Measurements from ENCODE around the gene BCAN. TPM values are rescaled to one million over a fixed set of nuclear protein-coding genes. Genes with fewer than 3 reads are reported as not detected.

BCAN gene
- total and polyA plus RNA-seq, 2 of the 8 experiments (the other 6 are each of a cell fraction or from before 2014, with no cell fraction given): 4.5 to 24.0 TPM

DNA sequence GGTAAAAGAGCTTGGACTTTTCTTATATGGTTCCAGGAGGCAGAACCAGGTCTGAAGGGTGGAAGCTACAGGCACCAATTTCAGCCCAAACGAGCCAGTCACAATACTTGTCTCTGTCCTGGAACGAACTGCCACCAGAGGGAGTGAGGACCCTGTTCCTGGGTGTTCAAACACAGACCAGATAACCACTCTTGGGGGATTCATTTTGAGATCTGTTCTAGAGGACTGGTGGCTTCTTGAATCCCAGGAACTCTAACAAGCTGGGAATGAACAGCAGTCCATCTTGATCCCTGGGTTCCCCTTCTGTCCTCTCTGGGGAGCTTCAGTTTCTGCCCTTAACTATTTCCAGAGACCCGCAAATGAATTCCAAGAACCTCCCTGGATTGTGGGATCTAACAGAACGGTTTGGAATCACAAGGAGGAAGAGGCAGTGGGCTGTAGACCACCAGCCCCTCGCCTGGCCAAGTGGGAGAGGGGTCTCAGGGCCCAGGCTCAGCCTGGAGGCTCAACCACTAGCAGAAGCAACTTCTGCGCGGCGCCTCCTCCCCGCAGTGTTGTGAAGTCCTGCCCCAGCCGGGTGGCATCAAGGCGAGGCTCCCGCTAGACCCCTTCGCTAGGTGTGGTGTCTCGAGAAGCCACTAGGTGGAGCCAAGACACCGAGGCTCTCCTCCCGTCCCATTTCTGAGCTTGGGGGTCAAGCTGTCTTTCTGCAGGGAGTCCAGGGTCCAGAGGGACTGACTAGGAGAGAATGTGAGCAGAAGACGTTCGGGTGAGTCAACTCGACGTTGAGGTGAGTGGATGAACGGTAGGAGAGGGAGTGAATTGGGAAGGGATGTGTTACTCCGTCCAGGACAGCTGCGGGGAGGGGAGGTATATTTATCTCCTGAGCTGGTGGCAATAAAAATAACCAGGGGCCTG is 47.4 kb downstream of the BCAN start (continued):
- TF ChIP-seq ATF2 (IDR thresholded peaks at IDR 0.05; ENCODE audit: low read length) (no peak), SP2 (IDR thresholded peaks at IDR 0.05; ENCODE audit: low read length) (no peak), BCL11A (IDR thresholded peaks at IDR 0.05; ENCODE audit: low read depth in 2 of 2, low read length in 2 of 2) (no peak), RXRA (IDR thresholded peaks at IDR 0.05; ENCODE audit: insufficient read depth, low read depth, low read length) (no peak), SIX5 (IDR thresholded peaks at IDR 0.05; ENCODE audit: low read depth, low read length) (no peak), TEAD4 (IDR thresholded peaks at IDR 0.05; ENCODE audit: low read depth, low read length) (no peak), SP4 (IDR thresholded peaks at IDR 0.05; ENCODE audit: low read length) (0 out of 2 replicates have a peak, but pooled peaks have one; percentile 60), SRF (IDR thresholded peaks at IDR 0.05; ENCODE audit: low read depth, low read length) (no peak), BACH1 (IDR thresholded peaks at IDR 0.05; ENCODE audit: low read length) (no peak), CHD1 (IDR thresholded peaks at IDR 0.05; ENCODE audit: low read depth, low read length) (no peak), GTF2F1 (IDR thresholded peaks at IDR 0.05; ENCODE audit: borderline replicate concordance, low read depth, low read length) (no peak), KDM4A (IDR thresholded peaks at IDR 0.05; ENCODE audit: low read depth, low read length, severe bottlenecking) (peak; percentile 28), TAF1 (IDR thresholded peaks at IDR 0.05; ENCODE audit: low read depth, low read length) (0 out of 2 replicates have a peak, but pooled peaks have one; percentile 17), YY1 (IDR thresholded peaks at IDR 0.05; ENCODE audit: low read depth, low read length) (0 out of 2 replicates have a peak, but pooled peaks have one; percentile 44), TCF12 (IDR thresholded peaks at IDR 0.05; ENCODE audit: low read depth, low read length) (no peak), RAD21 (IDR thresholded peaks at IDR 0.05 in 1 of 2, conservative IDR thresholded peaks at IDR 0.05 in 1 of 2; ENCODE audit: low read depth in 2 of 2, low read length in 2 of 2) (peak; percentile 99 to 100), MAFK (IDR thresholded peaks at IDR 0.05; ENCODE audit: low read depth, low read length) (no peak), CREB1 (IDR thresholded peaks at IDR 0.05) (peak; percentile 48; the same call in 1 of the 2 replicates)
- TF ChIP-seq, protein P1, sequence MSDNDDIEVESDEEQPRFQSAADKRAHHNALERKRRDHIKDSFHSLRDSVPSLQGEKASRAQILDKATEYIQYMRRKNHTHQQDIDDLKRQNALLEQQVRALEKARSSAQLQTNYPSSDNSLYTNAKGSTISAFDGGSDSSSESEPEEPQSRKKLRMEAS (IDR thresholded peaks at IDR 0.05): peak; percentile 47; the same call in 1 of the 2 replicates
- TF ChIP-seq, protein P2, sequence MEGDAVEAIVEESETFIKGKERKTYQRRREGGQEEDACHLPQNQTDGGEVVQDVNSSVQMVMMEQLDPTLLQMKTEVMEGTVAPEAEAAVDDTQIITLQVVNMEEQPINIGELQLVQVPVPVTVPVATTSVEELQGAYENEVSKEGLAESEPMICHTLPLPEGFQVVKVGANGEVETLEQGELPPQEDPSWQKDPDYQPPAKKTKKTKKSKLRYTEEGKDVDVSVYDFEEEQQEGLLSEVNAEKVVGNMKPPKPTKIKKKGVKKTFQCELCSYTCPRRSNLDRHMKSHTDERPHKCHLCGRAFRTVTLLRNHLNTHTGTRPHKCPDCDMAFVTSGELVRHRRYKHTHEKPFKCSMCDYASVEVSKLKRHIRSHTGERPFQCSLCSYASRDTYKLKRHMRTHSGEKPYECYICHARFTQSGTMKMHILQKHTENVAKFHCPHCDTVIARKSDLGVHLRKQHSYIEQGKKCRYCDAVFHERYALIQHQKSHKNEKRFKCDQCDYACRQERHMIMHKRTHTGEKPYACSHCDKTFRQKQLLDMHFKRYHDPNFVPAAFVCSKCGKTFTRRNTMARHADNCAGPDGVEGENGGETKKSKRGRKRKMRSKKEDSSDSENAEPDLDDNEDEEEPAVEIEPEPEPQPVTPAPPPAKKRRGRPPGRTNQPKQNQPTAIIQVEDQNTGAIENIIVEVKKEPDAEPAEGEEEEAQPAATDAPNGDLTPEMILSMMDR (IDR thresholded peaks at IDR 0.05; ENCODE audit: control extremely low read depth in 1 of 3, insufficient read depth in 1 of 3, low read depth in 1 of 3, low read length in 3 of 3): peak; percentile 91 to 98 (median 97)

All from H1 (cell line).